Ammon's horn (tissue), 1 donor: Measurements from ENCODE around the gene SIRT2.

Experiments
- DNase-seq: peaks from one replicate; pipeline ENCODE4 v3.0.0-alpha.2; 2016; ENCODE audit warnings: low spot score

The SIRT2 gene

GRCh38 chr19:38845374-38846024 is 53.9 kb downstream of the SIRT2 start:
- no peak for DNase-seq

GRCh38 chr19:38844093-38844686 is 55.2 kb downstream of the SIRT2 start:
- DNase-seq, result no peak

GRCh38 chr19:38843175-38843758 is 56.2 kb downstream of the SIRT2 start:
- DNase-seq, result no peak

GRCh38 chr19:38842439-38843174 is 56.8 kb downstream of the SIRT2 start:
- DNase-seq, result peak; percentile 34

GRCh38 chr19:38841787-38842438 is 57.5 kb downstream of the SIRT2 start:
- no peak for DNase-seq

- DNase-seq, result no peak
Measured at GRCh38 chr19:38841180-38841766, 58.1 kb downstream of the SIRT2 start.

GRCh38 chr19:38840583-38840968 is 58.8 kb downstream of the SIRT2 start:
- DNase-seq, result no peak

- peak; percentile 57 for DNase-seq
Measured at GRCh38 chr19:38839816-38840582, 59.4 kb downstream of the SIRT2 start.

GRCh38 chr19:38838986-38839761 is 60.2 kb downstream of the SIRT2 start:
- no peak for DNase-seq

- no peak for DNase-seq
Measured at GRCh38 chr19:38838208-38838985, 61.0 kb downstream of the SIRT2 start.

- DNase-seq, result no peak
Measured at GRCh38 chr19:38837656-38838121, 61.7 kb downstream of the SIRT2 start.

GRCh38 chr19:38836983-38837626 is 62.3 kb downstream of the SIRT2 start:
- DNase-seq, result no peak

GRCh38 chr19:38836159-38836982 is 63.0 kb downstream of the SIRT2 start:
- DNase-seq, result no peak

- no peak for DNase-seq
Measured at GRCh38 chr19:38834590-38834989, 64.8 kb downstream of the SIRT2 start.

- DNase-seq, result no peak
Measured at GRCh38 chr19:38834104-38834490, 65.3 kb downstream of the SIRT2 start.

GRCh38 chr19:38833092-38833425 is 66.4 kb downstream of the SIRT2 start:
- DNase-seq, result no peak

- DNase-seq, result peak; percentile 46
Measured at GRCh38 chr19:38831142-38831605, 68.2 kb downstream of the SIRT2 start.
